ENCODE measurements around the gene POLK.

GRCh38 chr5:75532190-75532589 is 20.5 kb downstream of the POLK start:
- TF ChIP-seq POLR2A (IDR thresholded peaks at IDR 0.05; ENCODE audit: extremely low read depth, insufficient read length) (no peak), CTCF (IDR thresholded peaks at IDR 0.05; ENCODE audit: low read depth, low read length) (no peak)

Data from NB4 (cell line).